ENCODE data around the gene TSPAN6. TPM values are rescaled to one million over a fixed set of nuclear protein-coding genes. Genes with fewer than 3 reads are reported as not detected.

The TSPAN6 gene
- total and polyA plus RNA-seq, 4 donors: 11.7 to 56.2 (median 16.3) TPM

DNA sequence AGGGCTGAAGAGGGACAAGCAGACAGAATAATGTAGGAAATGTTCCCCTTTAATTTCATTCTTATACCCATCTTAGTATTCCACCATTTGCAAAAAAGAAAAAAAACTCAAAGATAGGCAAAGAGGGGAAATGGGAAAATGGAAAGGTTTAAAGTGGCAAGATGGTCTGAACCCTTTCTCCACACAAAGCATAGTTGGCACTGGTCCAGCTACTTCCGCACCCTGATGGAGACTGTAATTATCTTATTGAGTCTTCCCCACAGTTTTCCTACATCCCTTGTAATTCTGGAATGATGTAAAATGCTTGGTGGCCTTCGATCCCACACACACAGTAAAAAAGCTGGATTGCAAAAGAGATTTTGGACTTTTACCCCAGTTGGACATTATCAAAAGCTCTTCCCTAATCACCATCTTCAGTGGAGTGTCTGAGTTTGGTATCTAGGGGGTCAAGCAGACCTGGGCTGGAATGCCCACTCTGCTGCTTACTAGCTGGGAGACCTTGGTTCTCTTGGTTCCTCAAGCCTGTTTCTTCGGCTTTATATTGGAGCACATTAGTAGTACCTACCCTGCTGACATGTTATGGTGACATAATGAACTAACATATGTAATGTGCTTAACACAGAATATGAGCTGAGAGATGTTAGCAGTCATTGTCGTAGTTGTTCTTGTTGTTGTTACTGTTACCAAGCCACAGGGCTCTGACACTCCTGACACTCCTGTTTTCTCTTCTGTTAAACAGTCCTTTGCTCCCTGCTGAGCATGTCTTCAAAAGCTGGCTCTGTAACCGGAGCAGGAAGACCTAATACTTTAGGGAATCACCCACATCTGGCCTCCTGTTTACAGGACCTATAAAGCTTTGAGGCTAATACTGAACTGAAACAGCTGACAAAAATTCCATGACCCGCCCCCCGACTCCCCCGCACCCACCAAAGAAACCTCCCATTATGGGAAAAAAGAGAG is 12.1 kb upstream of the TSPAN6 start:
- DNase-seq (peak; percentile 35 to 64 (median 64)), ATAC-seq (ENCODE audit: insufficient read depth, low FRiP score) (no peak)
- Histone ChIP-seq H3K27me3 (ENCODE audit: control insufficient read depth in 3 of 3, insufficient read depth in 3 of 3, low read length in 2 of 3) (peaks cover 0 to 16% (median 9%) of the 10 kb centered on the region in 3 donors), H3K36me3 (ENCODE audit: control insufficient read depth in 4 of 4, insufficient read depth in 4 of 4, low read length in 4 of 4) (no peaks in the 10 kb centered on the region), H3K27ac (ENCODE audit: low read depth in 1 of 2, low read length in 1 of 2) (peak overlapping the region; percentile 41 to 67), H3K9me3 (ENCODE audit: control insufficient read depth in 4 of 4, insufficient read depth in 3 of 4, low read length in 3 of 4) (no peaks in the 10 kb centered on the region), H3K9ac (ENCODE audit: insufficient read depth in 1 of 2, low read length in 2 of 2) (peak overlapping the region in 1 of 2 donors; percentile 52), H3K4me1 (ENCODE audit: control insufficient read depth in 5 of 5, insufficient read depth in 5 of 5, low read length in 5 of 5) (peaks cover 0 to 42% (median 5%) of the 10 kb centered on the region in 5 donors), H3K4me3 (no peak overlapping the region)
- TF ChIP-seq, protein P1, sequence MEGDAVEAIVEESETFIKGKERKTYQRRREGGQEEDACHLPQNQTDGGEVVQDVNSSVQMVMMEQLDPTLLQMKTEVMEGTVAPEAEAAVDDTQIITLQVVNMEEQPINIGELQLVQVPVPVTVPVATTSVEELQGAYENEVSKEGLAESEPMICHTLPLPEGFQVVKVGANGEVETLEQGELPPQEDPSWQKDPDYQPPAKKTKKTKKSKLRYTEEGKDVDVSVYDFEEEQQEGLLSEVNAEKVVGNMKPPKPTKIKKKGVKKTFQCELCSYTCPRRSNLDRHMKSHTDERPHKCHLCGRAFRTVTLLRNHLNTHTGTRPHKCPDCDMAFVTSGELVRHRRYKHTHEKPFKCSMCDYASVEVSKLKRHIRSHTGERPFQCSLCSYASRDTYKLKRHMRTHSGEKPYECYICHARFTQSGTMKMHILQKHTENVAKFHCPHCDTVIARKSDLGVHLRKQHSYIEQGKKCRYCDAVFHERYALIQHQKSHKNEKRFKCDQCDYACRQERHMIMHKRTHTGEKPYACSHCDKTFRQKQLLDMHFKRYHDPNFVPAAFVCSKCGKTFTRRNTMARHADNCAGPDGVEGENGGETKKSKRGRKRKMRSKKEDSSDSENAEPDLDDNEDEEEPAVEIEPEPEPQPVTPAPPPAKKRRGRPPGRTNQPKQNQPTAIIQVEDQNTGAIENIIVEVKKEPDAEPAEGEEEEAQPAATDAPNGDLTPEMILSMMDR (IDR thresholded peaks at IDR 0.05; ENCODE audit: control extremely low read depth, extremely low read depth): no peak
- WGBS, 2 donors: 71 to 86% methylated on average over 8 of the region's 8 CpGs

DNA sequence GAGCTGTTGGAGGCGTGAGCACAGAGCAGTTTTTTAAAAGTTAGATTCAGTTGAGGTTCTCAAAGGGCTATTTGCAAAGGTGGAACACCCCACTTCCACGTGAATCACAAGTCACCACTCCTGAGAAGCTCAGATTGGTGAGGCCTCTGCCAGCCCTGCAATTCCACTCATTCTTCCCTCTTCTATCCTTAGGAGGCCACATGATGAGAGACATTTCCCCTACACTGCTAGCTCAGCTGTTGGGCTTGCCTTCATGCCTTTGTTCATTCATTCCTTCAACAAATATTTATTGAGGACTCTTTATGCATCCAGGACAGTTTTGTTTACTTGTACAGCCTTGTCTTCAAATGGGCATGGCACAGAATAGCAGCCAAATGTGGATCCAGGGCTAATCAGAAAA is 11.1 kb upstream of the TSPAN6 start:
- H3K36me3 ChIP-seq (ENCODE audit: control insufficient read depth in 4 of 4, insufficient read depth in 4 of 4, low read length in 4 of 4): no peaks in the 10 kb centered on the region
- H3K4me1 ChIP-seq (ENCODE audit: control insufficient read depth in 5 of 5, insufficient read depth in 5 of 5, low read length in 5 of 5): peaks cover 0 to 47% (median 5%) of the 10 kb centered on the region in 5 donors
- ATAC-seq (ENCODE audit: insufficient read depth, low FRiP score): no peak
- H3K27ac ChIP-seq (ENCODE audit: low read depth in 1 of 2, low read length in 1 of 2): peak overlapping the region in 1 of 2 donors; percentile 15
- peak in 1 of 3 donors; percentile 15 for DNase-seq
- H3K9ac ChIP-seq (ENCODE audit: insufficient read depth in 1 of 2, low read length in 2 of 2): no peak overlapping the region
- peaks cover 0 to 13% (median 7%) of the 10 kb centered on the region in 3 donors for H3K27me3 ChIP-seq (ENCODE audit: control insufficient read depth in 3 of 3, insufficient read depth in 3 of 3, low read length in 2 of 3)
- no peaks in the 10 kb centered on the region for H3K9me3 ChIP-seq (ENCODE audit: control insufficient read depth in 4 of 4, insufficient read depth in 3 of 4, low read length in 3 of 4)
- 47 to 88% methylated on average over 2 of the region's 2 CpGs for WGBS, 2 donors
- TF ChIP-seq, protein P1 (IDR thresholded peaks at IDR 0.05; ENCODE audit: control extremely low read depth, extremely low read depth): no peak
- no peak overlapping the region for H3K4me3 ChIP-seq

DNA sequence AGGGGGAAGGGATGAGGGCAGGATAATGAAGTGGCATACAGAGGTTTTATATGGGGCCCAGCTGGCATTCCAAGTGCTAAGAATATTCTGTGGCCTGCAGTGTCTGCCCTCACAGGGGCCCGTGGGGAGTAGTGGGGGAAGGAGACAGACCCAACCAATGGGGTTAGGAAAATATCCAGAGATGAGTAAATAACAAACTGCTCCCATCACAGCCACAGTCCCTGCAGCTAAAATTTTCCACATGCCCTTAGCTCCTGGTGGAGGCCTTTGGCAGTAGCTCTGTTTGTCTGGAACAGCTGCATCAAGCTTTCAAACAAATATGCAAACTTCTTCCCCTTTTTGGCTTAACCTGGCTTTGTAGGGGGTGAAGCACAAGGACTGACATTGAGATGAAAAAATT is 10.5 kb upstream of the TSPAN6 start:
- Histone ChIP-seq H3K9ac (ENCODE audit: insufficient read depth in 1 of 2, low read length in 2 of 2) (no peak overlapping the region), H3K9me3 (ENCODE audit: control insufficient read depth in 4 of 4, insufficient read depth in 3 of 4, low read length in 3 of 4) (no peaks in the 10 kb centered on the region), H3K4me1 (ENCODE audit: control insufficient read depth in 5 of 5, insufficient read depth in 5 of 5, low read length in 5 of 5) (peaks cover 0 to 49% (median 8%) of the 10 kb centered on the region in 5 donors), H3K4me3 (no peak overlapping the region), H3K27me3 (ENCODE audit: control insufficient read depth in 3 of 3, insufficient read depth in 3 of 3, low read length in 2 of 3) (peaks cover 0 to 13% (median 4%) of the 10 kb centered on the region in 3 donors), H3K36me3 (ENCODE audit: control insufficient read depth in 4 of 4, insufficient read depth in 4 of 4, low read length in 4 of 4) (no peaks in the 10 kb centered on the region), H3K27ac (ENCODE audit: low read depth in 1 of 2, low read length in 1 of 2) (peak overlapping the region in 1 of 2 donors; percentile 15)
- WGBS, 2 donors: 13 to 45% methylated on average over 1 of the region's 1 CpG
- ATAC-seq (ENCODE audit: insufficient read depth, low FRiP score): no peak
- peak; percentile 84 to 90 (median 88) for DNase-seq
- TF ChIP-seq, protein P1 (IDR thresholded peaks at IDR 0.05; ENCODE audit: control extremely low read depth, extremely low read depth): no peak

All from lung (tissue), 12 donors.